WTC11 (cell line): ENCODE results near the gene HOMEZ. TPM values are rescaled to one million over a fixed set of nuclear protein-coding genes. Genes with fewer than 3 reads are reported as not detected.
A peak's percentile ranks its signal among the peaks of the same experiment; 100 is the strongest.

Experiments
- ATAC-seq: fragments of 200-7000 bp; cut with Tn5 transposase; 2 replicates; pipeline ENCODE4 v1.10.0; 2021; ENCODE audit warnings: mild to moderate bottlenecking, moderate library complexity
- Bru-seq: library from RNA; stranded (reverse); fragments of 400-500 nt; gene quantifications from one replicate; lab custom pipeline; 2021; lab: Mats Ljungman, UMichigan
- CTCF ChIA-PET: fragments of 300-600 bp; sonication (Branson Sonifier 250); formaldehyde crosslinking; loops from one replicate; lab custom pipeline; 2021; ENCODE audit warnings: antibody characterized with exemption; lab: Charles Lee
- POLR2A ChIA-PET: fragments of 350-600 bp; sonication (Branson Sonifier 250); formaldehyde crosslinking; loops from one replicate; lab custom pipeline; 2021; ENCODE audit warnings: antibody characterized with exemption; lab: Charles Lee
- DNase-seq: peaks from one replicate; pipeline ENCODE4 v3.0.0; 2021; ENCODE audit warnings: low spot score
- H3K27ac Mint-ChIP-seq: 2 replicates; pipeline ENCODE4 v1.8.0; 2021; ENCODE audit warnings: mixed read lengths
- H3K27me3 Mint-ChIP-seq: 2 replicates; pipeline ENCODE4 v1.8.0; 2021; ENCODE audit warnings: low read depth, mild to moderate bottlenecking, moderate library complexity, mixed read lengths
- H3K36me3 Mint-ChIP-seq: 2 replicates; pipeline ENCODE4 v1.8.0; 2021; ENCODE audit warnings: mixed read lengths
- H3K4me1 Mint-ChIP-seq: 2 replicates; pipeline ENCODE4 v1.8.0; 2022; ENCODE audit warnings: mixed read lengths
- H3K4me3 Mint-ChIP-seq: 2 replicates; pipeline ENCODE4 v1.8.0; 2021; ENCODE audit warnings: mild to moderate bottlenecking, moderate library complexity, mixed read lengths
- H3K9me3 Mint-ChIP-seq: 2 replicates; pipeline ENCODE4 v1.8.0; 2021; ENCODE audit warnings: mixed read lengths
- ATF6 ChIP-seq: sonication (generic); formaldehyde crosslinking; IDR thresholded peaks from 2 replicates; pipeline ENCODE4 v1.8.1; 2023; ENCODE audit warnings: mild to moderate bottlenecking, missing genetic modification reagents
- CREM ChIP-seq: sonication (generic); formaldehyde crosslinking; IDR thresholded peaks from 2 replicates; pipeline ENCODE4 v1.8.1; 2022; ENCODE audit warnings: mild to moderate bottlenecking, missing genetic modification reagents, moderate library complexity
- CTCF ChIP-seq: fragments of 200-600 bp; IDR thresholded peaks from 2 replicates; pipeline ENCODE4 v1.8.0; 2022; ENCODE audit warnings: antibody characterized with exemption
- E2F1 ChIP-seq: sonication (generic); formaldehyde crosslinking; IDR thresholded peaks from 2 replicates; pipeline ENCODE4 v1.8.0; 2022; ENCODE audit warnings: mild to moderate bottlenecking, missing genetic modification reagents
- ESRRA ChIP-seq: sonication (generic); formaldehyde crosslinking; IDR thresholded peaks from 2 replicates; pipeline ENCODE4 v1.8.1; 2022; ENCODE audit warnings: mild to moderate bottlenecking, missing genetic modification reagents, borderline replicate concordance
- FOXK1 ChIP-seq: sonication (generic); formaldehyde crosslinking; IDR thresholded peaks from 2 replicates; pipeline ENCODE4 v1.8.0; 2022; ENCODE audit warnings: mild to moderate bottlenecking, moderate library complexity, missing genetic modification reagents
- GABPB1 ChIP-seq: sonication (generic); formaldehyde crosslinking; IDR thresholded peaks from 2 replicates; pipeline ENCODE4 v1.8.1; 2023; ENCODE audit warnings: mild to moderate bottlenecking, missing genetic modification reagents
- MXD4 ChIP-seq: fragments of 250-450 bp; sonication (Bioruptor Pico); IDR thresholded peaks from 2 replicates; pipeline ENCODE4 v1.8.0; 2021; ENCODE audit warnings: mild to moderate bottlenecking, moderate library complexity, borderline replicate concordance
- SMAD4 ChIP-seq: sonication (generic); formaldehyde crosslinking; IDR thresholded peaks from 2 replicates; pipeline ENCODE4 v1.8.0; 2022; ENCODE audit warnings: mild to moderate bottlenecking, missing genetic modification reagents
- USF1 ChIP-seq: sonication (generic); formaldehyde crosslinking; IDR thresholded peaks from 2 replicates; pipeline ENCODE4 v1.8.0; 2022; ENCODE audit warnings: mild to moderate bottlenecking, missing genetic modification reagents
- ZNF532 ChIP-seq: fragments of 250-450 bp; sonication (Bioruptor Pico); IDR thresholded peaks from 2 replicates; pipeline ENCODE4 v1.9.0; 2021; ENCODE audit warnings: mild to moderate bottlenecking, borderline replicate concordance
- long read RNA-seq, 3 experiments: library from RNA in 1 of 3; library from capped mRNA in 1 of 3; library from polyadenylated mRNA in 1 of 3; unstranded in 2 of 3; stranded (forward) in 1 of 3; transcript quantifications; one replicate each; pipeline ENCODE4 v2.0.0, GENCODE V29; 2021
- total RNA-seq: library from RNA; stranded (reverse); gene quantifications from 3 replicates; pipeline ENCODE4 v1.2.3, GENCODE V29; 2021
- TF ChIP-seq, protein P1 (sequence below): sonication (generic); formaldehyde crosslinking; IDR thresholded peaks from 2 replicates; pipeline ENCODE4 v1.8.1; 2023; ENCODE audit warnings: mild to moderate bottlenecking, missing genetic modification reagents, moderate library complexity
- TF ChIP-seq, protein P2 (sequence below): sonication (generic); formaldehyde crosslinking; IDR thresholded peaks from 2 replicates; pipeline ENCODE4 v1.8.0; 2022; ENCODE audit warnings: missing genetic modification reagents
- TF ChIP-seq, protein P3 (sequence below): sonication (generic); formaldehyde crosslinking; conservative IDR thresholded peaks from 2 replicates; pipeline ENCODE4 v1.8.1; 2023; ENCODE audit warnings: mild to moderate bottlenecking, low read depth, missing genetic modification reagents, moderate library complexity

Gene HOMEZ
- 9.4 to 10.7 TPM (median 10.1 TPM) in 3 replicates for total RNA-seq
- percentile 70 among the genes with signal in this experiment for Bru-seq, nascent RNA
- long read RNA-seq, experiment 1, full-length matches to known transcripts: 9 of 17 reads
- long read RNA-seq, experiment 1, partial matches to known transcripts: 4 of 17 reads
- long read RNA-seq, experiment 1, other reads (novel, unspliced or antisense): 4 of 17 reads
- long read RNA-seq, experiment 2, full-length matches to known transcripts: 5 of 16 reads
- long read RNA-seq, experiment 2, partial matches to known transcripts: 5 of 16 reads
- long read RNA-seq, experiment 2, other reads (novel, unspliced or antisense): 6 of 16 reads
- long read RNA-seq, experiment 3, full-length matches to known transcripts: 1 of 4 reads
- long read RNA-seq, experiment 3, partial matches to known transcripts: 2 of 4 reads
- long read RNA-seq, experiment 3, other reads (novel, unspliced or antisense): 1 of 4 reads

DNA sequence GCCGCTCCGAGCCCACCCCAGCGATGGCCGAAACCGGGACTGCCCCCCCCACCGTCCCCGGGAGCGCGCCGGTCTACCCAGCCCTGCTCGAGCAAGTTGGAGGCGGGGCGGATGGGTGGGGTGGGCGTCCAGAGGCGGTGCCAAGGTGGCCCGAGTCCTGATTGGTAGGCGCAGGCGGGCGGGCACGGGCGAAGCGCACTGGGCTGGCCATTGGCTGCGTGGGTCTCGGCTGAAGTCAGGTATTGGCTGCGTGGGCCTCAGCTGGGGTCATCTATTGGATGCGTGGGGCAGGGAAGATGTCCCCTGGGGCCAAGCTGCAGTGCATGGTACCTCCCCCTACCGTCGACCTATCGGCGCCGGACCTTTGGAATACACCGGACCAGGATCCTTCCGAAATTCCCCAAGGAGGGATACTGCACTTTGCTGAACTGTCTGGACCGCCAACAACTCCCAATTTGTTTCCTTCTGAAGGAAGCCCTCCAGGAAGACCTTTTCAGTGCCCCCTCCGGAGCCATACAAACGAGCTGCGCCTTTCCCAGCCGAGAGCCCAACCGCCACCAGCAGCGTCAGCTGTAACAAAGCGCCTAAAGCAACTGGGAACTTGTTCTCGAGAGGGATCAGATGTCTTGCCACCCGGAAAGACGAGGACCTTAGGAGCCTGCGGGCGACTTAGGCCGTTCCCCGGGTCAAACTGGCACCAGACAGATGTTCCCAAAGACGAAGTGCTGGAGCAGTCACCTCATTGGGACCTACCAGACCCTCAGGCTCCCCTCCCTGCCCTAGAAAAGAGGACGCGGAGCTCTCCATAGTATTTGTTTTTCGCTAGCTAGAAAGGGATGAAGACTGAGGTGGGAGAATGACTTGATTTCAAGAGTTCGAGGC lies at the start of gene HOMEZ:
HOMEZ (minus strand) TSS at position 113 of the 882 bp plus-strand sequence. CDS start 180 bp downstream, outside the sequence.
- Mint-ChIP-seq H3K4me3 (peak within 1 kb of the TSS; percentile 93), H3K27me3 (peaks cover 62% of the 10 kb centered on the region), H3K9me3 (no peaks in the 10 kb centered on the region), H3K4me1 (peaks cover 14% of the 10 kb centered on the region), H3K27ac (peak within 1 kb of the TSS; percentile 100), H3K36me3 (no peaks in the 10 kb centered on the region)
- POLR2A ChIA-PET: interaction anchor here (0.7 to 1.7 kb wide), 8 partner anchors 8 to 215 kb away, joined by 3 to 8 read pairs (median 4); partner anchors contain the start of genes BCL2L2 and PABPN1
- DNase-seq (peak; percentile 98), ATAC-seq (peak; percentile 98)
- CTCF ChIA-PET: interaction anchor here (0.5 to 2.3 kb wide), 20 partner anchors 8 to 217 kb away, joined by 3 to 23 read pairs (median 3); partner anchors contain the start of genes BCL2L2, PABPN1 and SLC22A17
- TF ChIP-seq USF1 (CRISPR knock-in tag) (no peak; the same call in 1 of the 2 replicates), SMAD4 (CRISPR knock-in tag) (no peak), CTCF (no peak), GABPB1 (CRISPR knock-in tag) (peak; percentile 69), ESRRA (CRISPR knock-in tag) (no peak), ZNF532 (CRISPR knock-in tag) (no peak), MXD4 (CRISPR knock-in tag) (no peak), ATF6 (CRISPR knock-in tag) (no peak), CREM (CRISPR knock-in tag) (no peak), E2F1 (CRISPR knock-in tag) (no peak), FOXK1 (CRISPR knock-in tag) (no peak)
- TF ChIP-seq, protein P1, sequence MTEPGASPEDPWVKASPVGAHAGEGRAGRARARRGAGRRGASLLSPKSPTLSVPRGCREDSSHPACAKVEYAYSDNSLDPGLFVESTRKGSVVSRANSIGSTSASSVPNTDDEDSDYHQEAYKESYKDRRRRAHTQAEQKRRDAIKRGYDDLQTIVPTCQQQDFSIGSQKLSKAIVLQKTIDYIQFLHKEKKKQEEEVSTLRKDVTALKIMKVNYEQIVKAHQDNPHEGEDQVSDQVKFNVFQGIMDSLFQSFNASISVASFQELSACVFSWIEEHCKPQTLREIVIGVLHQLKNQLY (CRISPR knock-in tag): no peak
- TF ChIP-seq, protein P2, sequence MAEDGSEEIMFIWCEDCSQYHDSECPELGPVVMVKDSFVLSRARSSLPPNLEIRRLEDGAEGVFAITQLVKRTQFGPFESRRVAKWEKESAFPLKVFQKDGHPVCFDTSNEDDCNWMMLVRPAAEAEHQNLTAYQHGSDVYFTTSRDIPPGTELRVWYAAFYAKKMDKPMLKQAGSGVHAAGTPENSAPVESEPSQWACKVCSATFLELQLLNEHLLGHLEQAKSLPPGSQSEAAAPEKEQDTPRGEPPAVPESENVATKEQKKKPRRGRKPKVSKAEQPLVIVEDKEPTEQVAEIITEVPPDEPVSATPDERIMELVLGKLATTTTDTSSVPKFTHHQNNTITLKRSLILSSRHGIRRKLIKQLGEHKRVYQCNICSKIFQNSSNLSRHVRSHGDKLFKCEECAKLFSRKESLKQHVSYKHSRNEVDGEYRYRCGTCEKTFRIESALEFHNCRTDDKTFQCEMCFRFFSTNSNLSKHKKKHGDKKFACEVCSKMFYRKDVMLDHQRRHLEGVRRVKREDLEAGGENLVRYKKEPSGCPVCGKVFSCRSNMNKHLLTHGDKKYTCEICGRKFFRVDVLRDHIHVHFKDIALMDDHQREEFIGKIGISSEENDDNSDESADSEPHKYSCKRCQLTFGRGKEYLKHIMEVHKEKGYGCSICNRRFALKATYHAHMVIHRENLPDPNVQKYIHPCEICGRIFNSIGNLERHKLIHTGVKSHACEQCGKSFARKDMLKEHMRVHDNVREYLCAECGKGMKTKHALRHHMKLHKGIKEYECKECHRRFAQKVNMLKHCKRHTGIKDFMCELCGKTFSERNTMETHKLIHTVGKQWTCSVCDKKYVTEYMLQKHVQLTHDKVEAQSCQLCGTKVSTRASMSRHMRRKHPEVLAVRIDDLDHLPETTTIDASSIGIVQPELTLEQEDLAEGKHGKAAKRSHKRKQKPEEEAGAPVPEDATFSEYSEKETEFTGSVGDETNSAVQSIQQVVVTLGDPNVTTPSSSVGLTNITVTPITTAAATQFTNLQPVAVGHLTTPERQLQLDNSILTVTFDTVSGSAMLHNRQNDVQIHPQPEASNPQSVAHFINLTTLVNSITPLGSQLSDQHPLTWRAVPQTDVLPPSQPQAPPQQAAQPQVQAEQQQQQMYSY (CRISPR knock-in tag): no peak
- TF ChIP-seq, protein P3, sequence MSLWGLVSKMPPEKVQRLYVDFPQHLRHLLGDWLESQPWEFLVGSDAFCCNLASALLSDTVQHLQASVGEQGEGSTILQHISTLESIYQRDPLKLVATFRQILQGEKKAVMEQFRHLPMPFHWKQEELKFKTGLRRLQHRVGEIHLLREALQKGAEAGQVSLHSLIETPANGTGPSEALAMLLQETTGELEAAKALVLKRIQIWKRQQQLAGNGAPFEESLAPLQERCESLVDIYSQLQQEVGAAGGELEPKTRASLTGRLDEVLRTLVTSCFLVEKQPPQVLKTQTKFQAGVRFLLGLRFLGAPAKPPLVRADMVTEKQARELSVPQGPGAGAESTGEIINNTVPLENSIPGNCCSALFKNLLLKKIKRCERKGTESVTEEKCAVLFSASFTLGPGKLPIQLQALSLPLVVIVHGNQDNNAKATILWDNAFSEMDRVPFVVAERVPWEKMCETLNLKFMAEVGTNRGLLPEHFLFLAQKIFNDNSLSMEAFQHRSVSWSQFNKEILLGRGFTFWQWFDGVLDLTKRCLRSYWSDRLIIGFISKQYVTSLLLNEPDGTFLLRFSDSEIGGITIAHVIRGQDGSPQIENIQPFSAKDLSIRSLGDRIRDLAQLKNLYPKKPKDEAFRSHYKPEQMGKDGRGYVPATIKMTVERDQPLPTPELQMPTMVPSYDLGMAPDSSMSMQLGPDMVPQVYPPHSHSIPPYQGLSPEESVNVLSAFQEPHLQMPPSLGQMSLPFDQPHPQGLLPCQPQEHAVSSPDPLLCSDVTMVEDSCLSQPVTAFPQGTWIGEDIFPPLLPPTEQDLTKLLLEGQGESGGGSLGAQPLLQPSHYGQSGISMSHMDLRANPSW: no peak
